Dedifferentiated amniotic fluid mesenchymal stem cell (primary cell): ENCODE data around the gene GFER.
"Not testable (repeated sequence)": the region's sequence is repeated elsewhere in the genome, so short reads cannot be mapped to it uniquely, and the experiment has no call there.

Source experiments
- DNase-seq: peaks from one replicate; pipeline ENCODE4 v3.0.0-alpha.2; 2016; ENCODE audit errors: extremely low spot score

Gene GFER

DNA sequence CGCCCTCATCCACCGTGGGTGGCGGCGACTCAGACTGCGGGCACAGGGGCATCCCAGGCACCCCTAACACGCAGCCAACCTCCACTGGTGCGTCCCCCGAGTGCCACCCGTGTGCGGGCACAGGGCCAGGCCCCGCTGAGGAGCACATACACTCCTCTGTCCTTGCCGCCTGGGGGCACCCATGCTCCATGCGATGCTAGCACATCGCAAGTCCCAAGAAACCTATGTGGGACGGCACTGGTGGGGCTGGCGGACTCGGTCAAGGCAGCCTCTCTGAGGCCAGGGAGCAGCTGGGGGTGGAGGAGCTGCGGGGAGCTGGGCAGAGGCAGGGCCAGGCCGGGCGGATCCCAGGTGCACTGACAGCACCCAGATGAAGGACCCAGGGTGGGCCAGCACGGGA, 21.7 kb downstream of the GFER start:
- DNase-seq: no peak

DNA sequence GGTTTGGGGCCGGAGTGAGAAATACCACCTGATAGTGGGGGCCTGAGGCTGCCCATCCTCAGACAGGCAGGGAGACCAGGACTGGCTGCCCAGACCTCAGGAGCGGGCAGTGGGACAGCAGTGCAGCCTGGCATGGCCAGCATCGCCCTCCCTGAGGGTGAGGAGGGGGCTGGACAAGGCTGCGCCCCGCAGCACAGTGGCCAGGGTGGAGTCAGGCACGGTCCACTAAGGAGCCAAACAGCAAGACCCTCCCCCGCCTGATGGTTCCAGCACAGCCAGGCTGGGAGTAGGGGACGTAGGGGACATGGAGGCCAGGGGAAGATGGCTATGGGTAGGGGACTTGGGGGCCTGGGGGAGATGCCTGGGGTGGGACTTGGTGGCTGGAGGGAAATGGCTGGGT, 22.3 kb downstream of the GFER start:
- no peak for DNase-seq

DNA sequence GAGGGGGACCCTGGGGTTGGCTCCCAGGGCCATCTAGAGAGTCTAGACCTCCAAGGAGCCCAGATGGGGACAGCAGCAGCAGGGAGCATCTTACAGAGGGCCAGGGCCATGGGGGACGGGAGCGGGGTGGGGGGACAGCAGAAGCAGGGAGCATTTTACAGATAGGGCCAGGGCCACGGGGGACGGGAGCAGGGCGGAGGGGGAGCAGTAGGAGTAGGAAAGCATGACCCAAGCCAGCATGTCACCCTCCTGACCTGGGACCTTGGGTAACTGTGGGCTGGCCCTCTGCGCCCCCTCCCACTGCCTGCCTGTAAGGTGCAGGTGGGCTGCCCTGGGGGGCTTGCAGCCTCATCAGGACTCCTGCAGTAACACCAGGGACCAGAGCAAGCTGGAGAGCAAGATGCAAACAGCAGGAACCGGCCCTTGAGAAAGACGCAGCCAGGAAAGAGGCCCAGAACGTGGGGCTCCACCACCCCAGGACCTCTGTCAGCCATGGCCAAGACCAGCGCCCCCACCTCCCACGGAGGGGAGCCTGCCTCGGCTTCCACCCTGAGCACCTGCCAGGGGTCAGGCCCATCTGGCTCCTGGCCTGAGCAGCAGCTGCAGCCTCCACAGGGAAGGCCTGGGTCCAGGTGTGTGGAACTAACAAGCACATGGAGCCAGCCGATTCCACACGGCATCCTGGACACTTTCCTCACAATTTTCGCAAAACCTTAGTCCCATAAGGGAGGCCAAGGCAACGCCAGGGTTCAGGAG, 23.3 kb downstream of the GFER start:
- DNase-seq: no peak

DNA sequence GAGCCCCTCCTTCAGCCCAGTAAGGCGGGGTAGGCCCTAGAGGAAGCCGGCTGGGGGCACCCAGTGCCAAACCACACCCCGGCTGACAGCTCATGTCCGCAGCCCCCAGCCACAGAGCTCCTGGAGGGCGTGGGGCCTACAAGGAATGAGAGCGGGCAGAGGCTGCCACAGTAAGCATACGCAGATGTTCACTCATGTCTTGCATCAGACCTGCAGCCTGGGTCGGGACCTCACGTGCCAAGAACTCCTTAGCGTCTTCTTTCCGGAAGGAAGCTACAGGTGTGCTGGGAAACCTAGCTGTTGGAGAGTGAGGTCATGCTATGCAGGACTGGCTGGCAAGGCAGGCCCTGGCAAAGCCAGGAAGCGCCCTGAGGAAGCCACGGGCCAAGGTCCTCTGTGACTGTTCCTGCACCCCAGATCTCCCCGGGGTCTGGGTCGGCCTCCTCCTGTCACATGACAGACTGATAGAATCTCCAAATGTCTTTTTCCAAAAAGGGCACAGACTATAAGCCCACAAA, 24.1 kb downstream of the GFER start:
- DNase-seq: no peak

DNA sequence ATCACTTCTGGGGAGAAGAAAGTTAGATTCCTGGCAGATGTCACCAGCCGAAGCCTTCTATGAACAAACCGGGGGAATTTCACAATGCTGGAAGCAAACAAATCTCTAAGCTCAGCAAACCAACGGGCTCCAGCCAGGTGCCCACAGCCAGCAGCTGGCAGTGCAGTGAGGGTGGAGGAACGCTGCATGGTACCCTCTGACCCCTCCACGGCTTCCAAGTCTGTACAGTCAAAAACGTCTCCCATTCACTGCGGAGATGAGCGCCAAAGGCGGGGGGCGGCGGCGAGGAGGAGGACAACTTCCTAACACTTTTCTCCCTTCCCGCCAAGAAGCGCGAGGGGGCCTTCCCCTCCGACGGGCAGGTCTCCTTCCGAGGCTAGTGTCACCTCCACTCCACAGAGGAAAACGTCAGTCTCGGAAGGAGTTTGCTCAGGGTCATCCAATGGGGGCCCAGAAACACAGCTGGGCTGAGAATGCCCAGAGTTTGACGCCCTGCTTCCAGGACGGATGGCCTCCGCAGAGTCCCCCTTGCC, 24.7 kb downstream of the GFER start:
- no peak for DNase-seq

DNA sequence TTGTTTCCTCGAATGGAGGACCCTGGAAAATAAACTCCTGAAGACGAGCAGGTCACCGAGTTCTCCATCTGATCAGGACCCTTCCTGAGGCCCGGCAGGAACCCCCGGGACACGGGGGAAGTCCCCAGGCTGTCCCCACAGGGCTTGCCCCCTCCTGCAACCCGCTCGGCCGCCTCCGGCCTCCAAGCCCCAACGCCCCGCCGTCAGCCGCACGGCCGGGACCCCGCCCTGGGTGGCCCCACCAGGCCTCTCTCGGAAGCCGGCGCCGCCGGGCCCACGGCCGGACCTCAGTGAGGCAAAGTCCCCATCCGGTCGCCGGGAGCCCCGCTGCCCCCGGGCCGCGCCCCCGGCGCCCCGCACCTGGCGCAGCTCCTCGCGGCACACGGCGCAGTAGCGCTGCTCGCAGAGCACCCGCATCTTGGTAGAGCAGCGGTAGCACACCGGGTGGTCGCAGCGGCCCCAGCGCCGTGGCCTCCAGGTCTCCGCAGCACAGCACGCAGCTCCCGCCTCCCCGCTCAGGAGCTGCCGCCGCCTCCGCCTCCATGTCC, 25.2 kb downstream of the GFER start:
- DNase-seq: no peak

DNA sequence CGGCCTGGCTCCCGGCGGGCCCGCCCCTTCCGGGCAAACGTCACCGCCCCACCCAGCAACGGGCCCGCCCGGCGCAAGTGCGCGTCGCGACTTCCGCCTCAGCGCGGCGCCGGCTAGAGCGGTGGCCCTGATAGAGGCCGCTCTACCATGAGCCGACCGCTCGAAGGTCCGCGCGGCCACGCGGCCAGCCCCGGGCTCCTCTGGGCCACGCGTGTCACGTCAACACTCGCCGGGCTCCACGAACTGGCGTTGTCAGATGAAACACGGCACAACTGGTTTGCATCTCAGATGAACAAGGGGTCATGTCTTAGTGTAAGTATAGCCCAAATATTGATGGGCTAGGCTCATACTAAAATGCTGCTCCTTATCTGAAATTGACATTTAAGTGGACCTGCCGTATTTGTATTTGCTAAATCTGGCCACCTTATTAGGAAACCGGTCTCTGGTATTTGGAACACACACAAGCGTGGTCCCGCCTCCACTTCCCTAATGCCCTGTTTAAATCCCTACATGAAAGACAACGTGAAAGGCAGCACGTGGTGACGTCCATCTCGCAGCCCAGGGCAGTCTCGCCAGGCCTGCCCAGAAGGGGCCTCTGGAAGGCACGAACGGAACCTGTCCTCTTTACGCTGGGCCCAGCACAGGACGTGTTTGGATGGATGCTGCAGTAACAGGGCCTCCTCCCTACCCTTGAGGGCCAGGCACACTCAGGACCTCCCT, 26.0 kb downstream of the GFER start, which contains the start of gene ZNF598:
Gene ZNF598 (minus strand): TSS at position 31 of the 720 bp plus-strand sequence.
- peak; percentile 78 for DNase-seq

DNA sequence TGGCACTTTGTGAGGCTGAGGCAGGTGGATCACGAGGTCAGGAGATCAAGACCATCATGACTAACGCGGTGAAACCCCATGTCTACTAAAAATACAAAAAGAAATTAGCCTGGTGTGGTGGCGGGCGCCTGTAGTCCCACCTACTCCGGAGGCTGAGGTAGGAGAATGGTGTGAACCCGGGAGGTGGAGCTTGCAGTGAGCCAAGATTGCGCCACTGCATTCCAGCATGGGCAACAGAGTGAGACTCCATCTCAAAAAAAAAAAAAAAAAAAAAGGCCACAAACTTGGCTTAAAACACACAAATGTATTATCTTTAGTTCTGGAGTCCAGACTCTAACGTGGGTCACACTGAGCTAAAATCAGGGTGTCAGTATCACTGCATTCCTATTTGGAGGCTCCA, 27.7 kb downstream of the GFER start:
- not testable (repeated sequence) for DNase-seq

DNA sequence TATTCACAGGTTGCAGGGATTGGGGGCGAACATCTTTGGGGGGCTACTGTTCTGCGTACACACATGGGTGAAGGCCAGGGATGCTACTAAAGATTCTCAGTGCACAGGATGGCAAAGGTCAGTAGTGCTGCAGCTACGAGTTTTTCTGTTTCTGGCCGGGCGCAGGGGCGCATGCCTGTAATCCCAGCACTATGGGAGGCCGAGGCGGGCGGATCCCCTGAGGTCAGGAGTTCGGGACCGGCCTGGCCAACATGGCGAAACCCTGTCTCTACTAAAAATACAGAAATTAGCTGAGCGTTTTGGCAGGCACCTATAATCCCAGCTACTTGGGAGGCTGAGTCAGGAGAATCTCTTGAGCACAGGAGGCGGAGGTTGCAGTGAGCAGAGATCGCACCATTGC, 29.5 kb downstream of the GFER start:
- DNase-seq: no peak

DNA sequence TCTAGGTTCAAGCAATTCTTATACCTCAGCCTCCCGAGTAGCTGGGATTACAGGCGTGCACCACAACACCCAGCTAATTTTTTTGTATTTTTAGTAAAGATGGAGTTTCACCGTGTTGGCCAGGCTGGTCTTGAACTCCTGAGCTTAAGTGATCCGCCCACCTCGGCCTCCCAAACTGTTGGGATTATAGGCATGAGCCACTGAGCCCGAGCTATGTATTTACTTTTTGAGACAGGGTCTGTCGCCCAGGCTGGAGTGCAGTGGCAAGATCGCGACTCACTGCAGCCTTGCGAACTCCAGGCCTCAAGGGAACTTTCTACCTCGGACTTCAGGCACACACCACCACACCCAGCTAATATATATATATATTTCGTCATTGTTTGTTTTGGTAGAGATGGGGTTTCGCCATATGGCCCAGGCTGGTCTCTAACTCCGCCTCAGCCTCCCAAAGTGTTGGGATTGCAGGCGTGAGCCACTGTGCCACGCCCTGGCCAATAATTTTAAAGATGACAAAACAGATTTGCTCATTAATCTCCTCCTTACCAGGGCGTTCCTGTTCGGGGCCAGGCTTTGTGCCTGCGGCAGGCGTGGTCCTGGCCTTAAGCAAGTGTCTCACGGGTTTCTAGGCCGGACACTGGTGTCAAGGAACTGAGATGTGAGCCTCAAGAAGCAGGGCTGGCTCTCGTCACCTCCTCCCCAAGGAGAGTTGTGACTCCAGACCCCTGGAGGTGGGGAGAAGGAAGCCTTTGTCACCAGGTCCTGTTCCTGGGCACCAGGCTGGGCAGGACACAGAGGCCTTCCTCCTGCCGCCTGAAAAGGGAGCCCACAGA, 31.3 kb downstream of the GFER start:
- DNase-seq: no peak

DNA sequence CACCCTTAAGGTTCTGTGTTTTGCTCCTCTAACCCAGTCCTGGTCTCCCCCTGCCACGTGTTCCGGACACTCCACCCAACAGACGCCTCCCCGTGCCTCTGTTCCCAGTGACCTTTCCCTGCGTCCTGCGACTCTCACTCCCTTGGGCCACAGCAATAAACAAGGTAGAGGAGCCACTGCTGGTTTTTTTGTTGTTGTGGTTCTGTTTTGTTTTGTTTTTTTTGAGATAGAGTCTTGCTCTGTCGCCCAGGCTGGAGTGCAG, 31.9 kb downstream of the GFER start:
- no peak for DNase-seq

DNA sequence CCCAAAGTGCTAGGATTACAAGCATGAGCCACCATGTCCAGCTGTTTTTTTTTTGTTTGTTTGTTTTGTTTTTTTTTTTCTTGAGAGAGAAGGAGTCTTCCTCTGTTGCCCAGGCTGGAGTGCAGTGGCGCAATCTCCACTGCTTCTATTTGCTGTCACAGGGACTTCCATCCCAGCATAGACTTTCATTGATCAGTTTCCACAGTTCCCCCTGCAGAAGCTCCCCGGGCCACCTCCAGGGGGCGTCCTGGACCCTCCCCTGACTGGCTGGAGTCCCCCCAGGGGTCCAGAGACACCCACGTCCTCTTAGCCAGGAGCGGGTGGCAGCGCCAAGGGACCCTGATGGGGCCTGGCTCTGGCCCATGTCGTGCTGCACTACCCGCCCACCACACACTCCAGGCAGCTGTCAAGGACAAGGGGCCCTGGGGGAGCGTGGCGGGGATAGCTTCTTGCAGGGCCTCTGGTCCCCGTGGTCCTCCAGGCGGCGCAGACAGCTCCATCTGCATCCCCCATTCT, 32.5 kb downstream of the GFER start:
- no peak for DNase-seq

DNA sequence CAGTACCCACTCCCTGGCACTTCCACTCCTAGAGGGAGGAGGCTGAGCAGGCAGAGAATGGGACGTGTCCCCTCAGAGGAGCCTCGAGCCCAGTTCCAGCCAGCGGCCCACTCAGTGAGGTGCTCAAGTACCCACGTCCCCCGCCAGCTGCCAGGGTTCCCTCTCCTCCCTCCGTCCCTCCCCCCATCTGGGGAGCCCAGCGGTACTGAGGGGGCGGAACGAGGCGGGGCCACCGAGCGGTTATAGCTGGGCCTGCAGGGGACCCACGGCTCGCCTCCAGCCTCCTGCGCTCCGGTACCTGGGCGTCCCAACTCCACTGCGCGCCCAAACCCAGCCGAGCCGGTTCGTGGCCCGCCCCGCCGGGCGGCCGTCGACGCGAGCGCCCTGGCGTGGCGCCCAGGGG, 35.5 kb downstream of the GFER start, which contains the start of gene NPW:
Gene NPW (plus strand): TSS at position 268 of the 403 bp plus-strand sequence.
- no peak for DNase-seq

DNA sequence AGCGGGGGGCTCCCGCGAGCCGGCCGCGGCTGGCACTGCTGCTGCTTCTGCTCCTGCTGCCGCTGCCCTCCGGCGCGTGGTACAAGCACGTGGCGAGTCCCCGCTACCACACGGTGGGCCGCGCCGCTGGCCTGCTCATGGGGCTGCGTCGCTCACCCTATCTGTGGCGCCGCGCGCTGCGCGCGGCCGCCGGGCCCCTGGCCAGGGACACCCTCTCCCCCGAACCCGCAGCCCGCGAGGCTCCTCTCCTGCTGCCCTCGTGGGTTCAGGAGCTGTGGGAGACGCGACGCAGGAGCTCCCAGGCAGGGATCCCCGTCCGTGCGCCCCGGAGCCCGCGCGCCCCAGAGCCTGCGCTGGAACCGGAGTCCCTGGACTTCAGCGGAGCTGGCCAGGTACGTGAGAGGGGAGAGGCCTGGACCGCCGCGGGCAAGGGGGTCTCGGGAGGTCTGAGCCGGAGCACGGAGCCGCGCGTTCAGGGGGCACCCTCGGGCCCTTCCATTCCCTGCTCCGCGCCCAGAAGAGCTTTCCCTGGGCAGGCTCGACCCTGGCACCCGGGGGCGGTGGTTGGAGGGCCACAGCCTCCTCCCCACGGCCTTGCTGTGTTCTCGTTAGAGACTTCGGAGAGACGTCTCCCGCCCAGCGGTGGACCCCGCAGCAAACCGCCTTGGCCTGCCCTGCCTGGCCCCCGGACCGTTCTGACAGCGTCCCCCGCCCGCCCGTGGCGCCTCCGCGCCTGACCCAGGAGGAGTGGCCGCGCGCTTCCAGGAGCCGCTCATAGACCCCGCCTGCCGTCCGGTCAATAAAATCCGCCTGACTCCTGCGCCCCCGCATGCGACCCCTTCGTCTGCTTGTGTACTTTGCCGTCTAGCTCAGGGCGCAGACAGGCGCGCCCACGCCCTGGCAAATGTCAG, 36.2 kb downstream of the GFER start:
- no peak for DNase-seq

DNA sequence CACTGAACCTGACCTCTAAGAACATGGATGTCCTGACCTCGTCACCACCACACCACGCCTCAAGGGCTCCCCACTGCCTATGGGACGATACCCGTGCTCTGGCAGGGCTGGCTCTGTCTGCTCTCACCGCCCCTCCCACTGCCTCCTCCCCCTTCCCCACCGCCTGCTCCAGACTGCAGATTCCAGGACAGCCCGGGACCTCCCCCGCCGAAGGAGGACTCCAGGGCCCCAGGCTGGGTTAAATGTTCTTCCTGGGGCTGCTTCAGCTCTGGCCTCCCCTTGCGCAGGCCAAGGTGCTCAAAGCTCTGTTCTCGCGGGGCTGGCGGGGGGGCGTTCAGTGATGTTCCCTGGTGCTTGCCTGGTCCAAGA, 38.7 kb downstream of the GFER start:
- no peak for DNase-seq

DNA sequence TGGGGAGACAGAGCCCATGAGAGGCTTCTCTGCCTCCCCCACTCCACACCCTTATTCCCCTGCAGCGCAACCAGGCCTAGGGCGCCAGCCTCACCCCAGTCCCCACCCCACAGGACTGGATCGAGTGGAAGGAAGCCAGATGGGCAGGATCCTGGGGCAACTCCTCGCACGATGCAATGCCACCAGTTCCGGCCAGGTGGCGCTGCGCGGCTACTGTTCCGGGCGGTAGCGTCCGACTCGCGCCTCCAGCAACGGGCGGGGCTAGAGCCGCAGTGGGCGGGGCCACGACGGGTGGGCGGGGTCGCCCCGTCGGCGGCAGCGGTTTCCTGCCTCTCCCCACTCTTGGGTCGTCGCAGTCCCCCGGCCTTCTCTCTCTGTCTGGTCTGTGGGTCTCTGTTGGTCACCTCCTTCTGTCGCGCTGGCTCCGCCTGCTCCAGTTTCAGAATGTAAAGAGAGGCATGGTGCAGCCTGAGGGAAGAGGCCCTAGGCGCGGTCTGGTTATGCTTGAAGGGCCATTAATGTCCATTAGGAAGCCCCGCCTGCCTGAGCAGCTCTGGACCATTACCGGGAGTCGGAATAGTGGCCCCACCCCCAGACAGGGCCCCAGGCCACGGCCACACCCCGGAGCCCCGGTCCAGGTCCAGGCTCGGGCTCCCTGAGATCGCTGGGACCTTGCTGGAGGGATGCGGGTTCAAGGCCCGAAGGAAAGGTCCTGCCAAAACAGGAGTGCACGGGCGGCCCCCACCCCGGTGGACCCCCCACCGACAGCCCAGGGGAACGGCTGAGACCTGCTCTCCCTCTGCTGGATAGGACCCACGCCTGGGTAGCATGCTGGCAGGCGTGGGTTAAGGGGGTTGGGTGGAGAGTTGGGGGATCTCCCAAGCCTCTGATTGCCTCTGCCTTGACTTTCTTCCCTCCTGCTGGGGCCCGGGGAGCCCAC, 39.4 kb downstream of the GFER start:
- DNase-seq: peak; percentile 81

DNA sequence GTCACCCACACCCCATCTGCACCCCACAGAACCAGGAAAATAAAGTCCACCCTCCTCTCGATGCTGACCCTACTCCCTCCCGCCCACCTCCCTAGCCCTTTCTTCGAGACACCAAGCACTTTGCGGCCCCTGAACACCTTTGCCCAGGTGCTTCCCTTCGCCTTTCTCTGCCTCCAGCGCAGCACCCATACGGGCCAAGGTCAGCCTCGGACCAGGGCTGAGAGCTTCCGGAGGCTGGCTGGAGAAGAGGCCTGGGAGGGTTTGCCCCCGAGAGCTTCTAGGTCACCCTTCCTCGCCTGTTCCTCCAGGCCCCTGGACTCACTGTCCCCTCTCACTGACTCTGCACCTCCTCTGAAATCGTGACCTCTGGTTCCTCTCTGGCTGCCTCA, 40.0 kb downstream of the GFER start:
- DNase-seq: no peak

DNA sequence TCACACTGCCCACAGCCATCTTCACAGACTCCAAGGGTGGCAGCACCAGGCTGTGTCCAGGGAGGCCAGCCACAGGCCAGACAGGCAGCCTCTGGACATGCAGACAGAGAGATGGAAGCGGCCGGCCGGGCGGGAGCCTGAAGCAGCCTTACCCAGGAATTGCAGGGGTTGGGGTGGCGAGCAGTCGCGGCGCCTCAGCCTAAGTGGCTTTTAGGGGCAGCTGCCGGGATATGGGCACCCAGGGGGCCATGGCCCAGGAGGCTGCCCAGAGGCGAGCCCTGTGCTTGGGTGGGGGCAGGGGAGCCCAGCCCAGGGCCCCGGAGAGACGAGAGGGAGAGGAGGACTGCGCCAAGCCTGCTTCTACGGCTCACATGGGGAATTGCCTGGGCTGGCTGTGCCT, 41.3 kb downstream of the GFER start:
- no peak for DNase-seq

DNA sequence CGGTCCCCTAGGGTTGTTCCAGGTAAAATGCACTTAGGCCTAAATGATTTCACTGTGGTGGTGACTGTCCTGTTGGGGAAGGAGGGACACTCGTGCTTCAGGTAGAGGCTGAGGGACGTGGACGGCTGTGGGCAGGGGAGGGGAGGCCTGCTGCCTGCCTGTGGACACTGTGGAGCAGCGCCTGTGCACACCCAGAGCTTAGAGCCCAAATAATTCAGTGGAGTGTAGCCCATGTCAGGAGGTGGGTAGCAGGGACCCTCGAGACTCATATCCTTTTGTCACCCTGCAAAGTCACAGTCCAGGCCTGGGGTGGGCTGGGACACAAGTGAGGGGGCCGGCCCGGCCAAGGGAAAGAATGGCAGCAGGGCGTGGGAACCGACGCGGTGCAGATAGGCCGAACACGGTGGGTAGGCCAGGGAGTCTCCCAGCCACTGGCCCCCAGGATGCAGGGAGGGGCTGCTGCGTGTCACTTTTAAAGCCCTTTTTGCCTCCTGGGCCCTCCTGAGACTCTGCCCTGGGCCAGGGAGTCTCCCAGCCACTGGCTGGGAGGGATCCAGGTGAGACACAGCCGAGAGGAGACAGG, 42.0 kb downstream of the GFER start:
- no peak for DNase-seq
